GM12874 (cell line): ENCODE data around the gene NDUFS1.

Source experiments
- CTCF ChIP-seq: IDR thresholded peaks from 2 replicates; pipeline ENCODE4 v1.5.1; 2011; ENCODE audit warnings: low read depth, mild to moderate bottlenecking, control low read depth, low read length, moderate library complexity; ENCODE audit not compliant: insufficient read depth

NDUFS1 gene

GRCh38 chr2:206098471-206098870, 60.8 kb downstream of the NDUFS1 start:
- TF ChIP-seq CTCF = no peak

- no peak for TF ChIP-seq CTCF
These were observed 62.4 kb downstream of the NDUFS1 start for GRCh38 chr2:206096876-206097275.

DNA sequence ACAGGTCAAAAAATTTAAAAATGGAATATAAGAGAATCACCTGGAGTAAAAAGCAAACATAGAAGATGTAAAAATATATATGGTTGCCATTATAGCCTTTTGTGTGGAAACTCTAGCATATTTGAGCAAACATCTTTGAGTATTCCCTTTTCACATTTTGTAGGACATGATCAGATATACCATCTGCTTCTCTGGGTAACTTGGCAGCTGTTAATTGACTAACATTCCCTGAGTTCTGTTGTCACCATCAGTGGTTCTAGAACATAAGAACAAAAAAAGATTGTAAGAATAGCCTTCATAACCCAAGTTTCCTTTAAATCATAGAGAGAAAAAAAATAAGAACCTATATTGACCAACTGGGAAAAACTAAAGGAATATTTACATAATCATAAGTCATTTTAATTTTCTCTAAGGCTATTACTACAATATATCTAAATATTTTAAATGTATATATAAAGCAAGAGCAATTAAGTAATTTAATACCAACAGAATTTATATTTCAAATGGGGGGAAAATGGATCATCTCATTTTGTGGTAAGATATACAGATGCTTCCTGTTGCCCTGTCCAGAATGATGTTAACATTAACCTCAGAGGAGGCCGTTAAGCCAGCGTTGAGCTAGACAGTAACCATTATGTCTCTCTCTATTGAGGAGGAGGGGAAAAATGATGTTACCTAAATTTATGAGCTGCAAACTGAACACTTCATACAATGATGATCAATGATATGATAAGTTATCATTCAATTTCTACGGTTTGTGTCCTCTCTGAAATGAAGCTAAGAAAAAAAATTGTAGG, 63.5 kb downstream of the NDUFS1 start:
- no peak for TF ChIP-seq CTCF

GRCh38 chr2:206092297-206092696, 66.9 kb downstream of the NDUFS1 start:
- no peak for TF ChIP-seq CTCF

DNA sequence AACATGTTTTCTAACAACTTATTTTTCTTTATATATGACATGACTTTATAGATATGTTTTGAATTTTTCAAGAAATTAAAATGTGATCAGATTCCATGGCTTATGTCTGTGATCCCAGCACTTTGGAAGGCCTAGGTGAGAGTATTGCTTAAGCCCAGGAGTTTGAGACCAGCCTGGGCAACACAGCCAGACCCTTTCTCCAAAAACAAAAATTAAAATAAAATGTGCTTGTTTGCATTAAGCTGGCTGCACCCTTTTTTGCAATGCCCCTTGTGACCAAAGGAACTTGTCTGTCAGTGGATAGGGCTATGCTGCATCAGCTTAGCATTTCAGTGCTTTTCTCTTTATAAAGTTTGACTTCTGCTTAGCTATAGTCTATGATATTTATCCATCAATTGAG, 71.0 kb downstream of the NDUFS1 start:
- TF ChIP-seq CTCF = no peak

DNA sequence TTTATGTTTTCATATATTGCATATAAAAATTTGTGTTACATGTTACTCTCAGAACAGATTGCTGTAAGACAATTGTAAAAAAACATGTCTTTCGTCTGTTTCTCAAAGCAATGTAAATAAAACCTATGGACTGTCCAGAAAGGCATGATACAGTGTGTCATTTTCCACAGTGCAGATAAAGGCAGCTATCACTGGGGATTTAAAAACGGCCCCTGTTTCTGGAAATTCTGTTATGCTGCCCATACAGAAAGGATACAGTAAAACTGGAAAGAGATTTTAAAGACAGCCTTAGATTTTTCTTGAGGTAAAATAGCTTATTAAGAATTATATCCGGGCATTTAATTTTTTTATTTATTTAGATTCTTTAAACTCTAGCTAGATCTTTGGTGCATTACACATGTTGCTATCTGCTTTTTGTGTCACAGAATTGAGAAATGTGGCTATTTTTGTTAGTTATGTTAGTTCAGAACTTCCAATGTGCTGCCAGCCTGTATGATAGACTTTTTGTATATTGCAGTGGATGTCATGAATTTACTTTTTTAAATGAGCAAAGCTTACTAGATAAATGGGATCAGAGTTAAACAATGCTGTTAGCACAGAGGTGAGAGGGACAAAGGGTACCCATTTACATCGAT, 72.4 kb downstream of the NDUFS1 start:
- no peak for TF ChIP-seq CTCF

DNA sequence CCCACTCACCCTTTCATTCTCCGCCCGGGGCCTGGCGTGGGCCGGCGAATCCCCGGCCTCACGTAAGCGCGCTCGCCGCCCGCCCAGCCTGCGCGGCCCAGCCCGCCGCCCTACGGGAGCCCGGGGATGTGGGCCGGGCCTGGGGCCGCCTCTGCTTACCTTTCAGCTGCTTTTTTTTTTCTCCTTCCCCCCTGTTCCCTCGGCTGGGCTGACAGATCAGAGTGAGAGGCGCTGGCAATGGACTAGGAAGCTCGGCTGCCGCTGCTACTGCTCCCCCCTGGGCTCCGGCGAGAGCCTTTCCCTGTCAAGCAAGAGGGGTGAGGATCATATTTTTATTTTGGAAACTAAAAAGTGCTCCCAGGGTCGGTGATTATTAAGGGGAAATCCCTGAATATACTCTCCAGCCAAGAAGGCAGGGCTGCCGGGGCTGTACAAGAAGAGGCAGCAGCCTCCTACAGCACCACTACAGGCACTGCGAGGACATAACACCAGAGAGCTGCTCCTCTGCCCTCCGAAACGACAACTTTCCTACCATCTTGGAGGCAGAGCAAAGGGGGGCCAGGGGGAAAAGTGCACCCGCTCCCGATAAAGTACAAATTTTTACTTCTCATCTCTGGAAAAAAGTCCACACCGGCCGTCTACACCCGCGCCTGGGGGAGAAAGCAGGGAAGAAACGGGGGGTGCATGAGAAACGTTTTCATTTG, 73.3 kb downstream of the NDUFS1 start, which contains the start of gene INO80D:
Gene INO80D (minus strand): TSS at position 433 of the 704 bp plus-strand sequence. CDS start 23,158 bp downstream, outside the sequence.
- peak; percentile 70 for TF ChIP-seq CTCF
